MM.1S (cell line): ENCODE results near the gene NUDT16.

Source experiments
- DNase-seq: peaks from one replicate; pipeline ENCODE4 v3.0.0-alpha.2; 2015
- H2AFZ ChIP-seq: fragments of 300-600 bp; sonication (generic); 2 replicates; pipeline ENCODE4 v1.6.0; 2016; ENCODE audit warnings: antibody characterized with exemption, low read length
- H3F3A ChIP-seq: fragments of 300-600 bp; sonication (generic); 2 replicates; pipeline ENCODE4 v1.6.1; 2016; ENCODE audit warnings: mild to moderate bottlenecking, antibody characterized with exemption, low read length, moderate library complexity, mixed read lengths; ENCODE audit not compliant: insufficient read depth
- H3K27ac ChIP-seq: fragments of 300-600 bp; sonication (generic); 2 replicates; pipeline ENCODE4 v1.5.1; 2016; ENCODE audit warnings: mild to moderate bottlenecking, low read length
- H3K27me3 ChIP-seq: fragments of 300-600 bp; sonication (generic); replicated peaks from 2 replicates; pipeline ENCODE4 v1.6.0; 2016; ENCODE audit warnings: low read length; ENCODE audit not compliant: insufficient read depth
- H3K36me3 ChIP-seq: fragments of 300-600 bp; sonication (generic); replicated peaks from 2 replicates; pipeline ENCODE4 v1.6.1; 2016; ENCODE audit warnings: mild to moderate bottlenecking, low read length, mixed read lengths; ENCODE audit not compliant: insufficient read depth
- H3K4me1 ChIP-seq: fragments of 300-600 bp; sonication (generic); 2 replicates; pipeline ENCODE4 v1.6.1; 2016; ENCODE audit warnings: low read length, mixed read lengths
- H3K4me2 ChIP-seq: fragments of 300-600 bp; sonication (generic); 2 replicates; pipeline ENCODE4 v1.6.0; 2016; ENCODE audit warnings: low read depth, low read length
- H3K4me3 ChIP-seq: fragments of 300-600 bp; sonication (generic); 2 replicates; pipeline ENCODE4 v1.5.1; 2016; ENCODE audit warnings: low read length, mixed read lengths
- H3K79me2 ChIP-seq: fragments of 300-600 bp; sonication (generic); 2 replicates; pipeline ENCODE4 v1.6.1; 2016; ENCODE audit warnings: mixed run types, low read length, mixed read lengths
- H3K9ac ChIP-seq: fragments of 300-600 bp; sonication (generic); 2 replicates; pipeline ENCODE4 v1.6.1; 2016; ENCODE audit warnings: low read length, mixed read lengths
- H3K9me2 ChIP-seq: fragments of 300-600 bp; sonication (generic); replicated peaks from 2 replicates; pipeline ENCODE4 v1.6.1; 2016; ENCODE audit warnings: mild to moderate bottlenecking, low read length, mixed read lengths; ENCODE audit not compliant: insufficient read depth
- H3K9me3 ChIP-seq: fragments of 300-600 bp; sonication (generic); replicated peaks from 2 replicates; pipeline ENCODE4 v1.6.1; 2016; ENCODE audit warnings: mild to moderate bottlenecking, low read length, mixed read lengths; ENCODE audit not compliant: insufficient read depth
- H4K20me1 ChIP-seq: fragments of 300-600 bp; sonication (generic); 2 replicates; pipeline ENCODE4 v1.6.1; 2016; ENCODE audit warnings: mild to moderate bottlenecking, low read length, moderate library complexity, mixed read lengths; ENCODE audit not compliant: insufficient read depth
- CTCF ChIP-seq: fragments of 300-600 bp; sonication (generic); IDR thresholded peaks from 2 replicates; pipeline ENCODE4 v1.5.1; 2016; ENCODE audit warnings: antibody characterized with exemption, low read length, mixed read lengths
- EZH2 ChIP-seq: fragments of 300-600 bp; sonication (generic); optimal IDR thresholded peaks from 2 replicates; pipeline ENCODE3; 2017; ENCODE audit warnings: low read depth, mild to moderate bottlenecking, antibody characterized with exemption, low read length, mixed read lengths
- EZH2phosphoT487 ChIP-seq: fragments of 300-600 bp; sonication (generic); IDR thresholded peaks from 2 replicates; pipeline ENCODE4 v1.6.1; 2018; ENCODE audit warnings: antibody characterized with exemption, low read length

Gene NUDT16

DNA sequence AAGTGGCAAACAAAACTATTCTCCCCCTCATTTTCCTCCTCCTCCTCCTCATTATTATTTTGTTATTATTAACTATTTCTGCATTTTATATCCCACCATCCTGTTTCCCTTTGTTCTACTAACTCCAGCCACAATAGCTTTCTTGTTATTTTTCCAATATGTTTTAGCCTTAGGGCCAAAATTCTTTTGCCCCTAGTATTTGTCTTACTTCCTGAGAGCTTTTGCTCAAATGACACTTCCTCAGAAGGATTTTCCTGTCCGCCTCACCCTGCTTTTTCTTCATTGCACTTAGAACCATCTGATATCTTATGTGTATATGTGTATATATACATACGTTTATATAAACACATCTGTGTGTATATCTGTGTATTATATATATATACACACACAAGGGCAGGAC, 32.7 kb upstream of the NUDT16 start:
- Histone ChIP-seq H3K27me3 (no peaks in the 10 kb centered on the region), H3K9me3 (no peaks in the 10 kb centered on the region), H3K9ac (no peak overlapping the region), H3F3A (no peaks in the 10 kb centered on the region), H3K27ac (no peak overlapping the region), H3K4me1 (peaks cover 16% of the 10 kb centered on the region), H2AFZ (no peak overlapping the region), H3K4me3 (no peak overlapping the region), H3K36me3 (no peaks in the 10 kb centered on the region), H3K4me2 (no peak overlapping the region), H3K79me2 (no peaks in the 10 kb centered on the region), H4K20me1 (no peaks in the 10 kb centered on the region), H3K9me2 (no peaks in the 10 kb centered on the region)
- TF ChIP-seq EZH2phosphoT487 = no peak
- TF ChIP-seq CTCF = no peak
- no peak for TF ChIP-seq EZH2
- DNase-seq = no peak

DNA sequence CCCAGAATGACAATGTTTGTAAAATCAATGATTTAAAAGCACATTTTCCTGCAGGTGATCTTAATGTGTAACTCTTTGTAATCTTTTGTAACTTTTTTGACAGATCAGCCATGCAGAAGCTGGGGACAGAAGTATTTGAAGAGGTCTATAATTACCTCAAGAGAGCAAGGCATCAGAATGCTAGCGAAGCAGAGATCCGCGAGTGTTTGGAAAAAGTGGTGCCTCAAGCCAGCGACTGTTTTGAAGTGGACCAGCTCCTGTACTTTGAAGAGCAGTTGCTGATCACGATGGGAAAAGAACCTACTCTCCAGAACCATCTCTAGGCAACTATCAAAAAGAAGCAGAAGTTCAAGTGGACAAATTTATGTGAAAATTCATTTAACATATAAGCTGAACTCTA, 32.1 kb upstream of the NUDT16 start:
- Histone ChIP-seq H3K9ac (no peak overlapping the region), H3F3A (no peaks in the 10 kb centered on the region)
- TF ChIP-seq EZH2phosphoT487 (no peak), CTCF (no peak), EZH2 (no peak)

DNA sequence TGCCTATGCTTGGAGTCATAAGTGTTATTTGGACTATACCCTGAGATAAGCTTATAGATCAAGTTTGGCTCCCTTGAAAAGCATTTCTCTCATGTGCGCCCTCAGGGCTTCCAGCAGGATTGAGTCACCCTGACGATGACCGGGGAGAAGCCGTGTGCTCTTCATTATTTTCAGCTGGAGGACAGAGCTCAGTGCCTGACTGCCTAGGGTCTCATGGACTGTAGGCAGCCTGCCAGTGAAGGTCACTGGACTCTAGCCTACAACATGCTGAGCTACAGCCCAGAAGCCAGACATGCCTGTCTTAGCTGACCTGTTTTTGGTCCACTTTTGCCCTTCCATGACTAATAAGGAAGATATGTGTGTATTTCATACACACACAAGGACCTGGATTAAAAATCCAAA, 31.6 kb upstream of the NUDT16 start:
- Histone ChIP-seq H3K27me3 (no peaks in the 10 kb centered on the region), H4K20me1 (no peaks in the 10 kb centered on the region), H3K27ac (no peak overlapping the region), H3K4me3 (no peak overlapping the region), H3K4me2 (no peak overlapping the region), H3K9me3 (no peaks in the 10 kb centered on the region), H3F3A (no peaks in the 10 kb centered on the region), H3K4me1 (peaks cover 21% of the 10 kb centered on the region), H3K9me2 (no peaks in the 10 kb centered on the region), H3K79me2 (no peaks in the 10 kb centered on the region), H3K36me3 (no peaks in the 10 kb centered on the region), H3K9ac (no peak overlapping the region), H2AFZ (no peak overlapping the region)
- TF ChIP-seq EZH2phosphoT487 = no peak
- DNase-seq = no peak

More for the DNA sequence above, 32.1 kb upstream of the NUDT16 start:
- H3K79me2 ChIP-seq = no peaks in the 10 kb centered on the region
- H3K27ac ChIP-seq = no peak overlapping the region
- no peak for DNase-seq
- no peaks in the 10 kb centered on the region for H3K36me3 ChIP-seq
- H3K4me3 ChIP-seq = no peak overlapping the region
- no peaks in the 10 kb centered on the region for H3K27me3 ChIP-seq
- H2AFZ ChIP-seq = no peak overlapping the region
- no peak overlapping the region for H3K4me2 ChIP-seq
- H3K9me3 ChIP-seq = no peaks in the 10 kb centered on the region
- no peaks in the 10 kb centered on the region for H3K9me2 ChIP-seq
- peaks cover 21% of the 10 kb centered on the region for H3K4me1 ChIP-seq
- H4K20me1 ChIP-seq = no peaks in the 10 kb centered on the region

DNA sequence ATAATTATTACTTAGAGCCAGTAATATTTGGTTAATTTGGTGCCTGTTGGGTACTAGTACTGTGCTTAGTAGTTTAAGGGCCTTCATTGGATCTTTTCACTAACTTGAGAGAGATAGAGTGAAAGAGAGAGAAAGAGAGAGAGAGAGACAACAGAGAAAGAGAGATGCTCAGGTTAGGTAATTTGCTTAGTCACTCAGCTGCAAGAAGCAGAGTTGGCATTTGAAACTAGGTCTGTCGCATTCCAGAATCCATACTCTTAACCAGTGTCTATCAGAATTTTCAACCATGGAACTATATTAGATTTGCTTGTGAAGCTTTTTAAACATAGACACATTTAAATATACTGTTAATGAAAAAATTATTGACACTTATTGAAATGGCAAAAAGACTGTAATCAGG, 31.1 kb upstream of the NUDT16 start:
- H3K9me3 ChIP-seq = no peaks in the 10 kb centered on the region
- H3K4me1 ChIP-seq = peaks cover 21% of the 10 kb centered on the region
- H3K79me2 ChIP-seq = no peaks in the 10 kb centered on the region
- H3F3A ChIP-seq = no peaks in the 10 kb centered on the region
- no peak overlapping the region for H3K4me2 ChIP-seq
- no peak overlapping the region for H3K9ac ChIP-seq
- no peak for TF ChIP-seq CTCF
- TF ChIP-seq EZH2 = no peak
- TF ChIP-seq EZH2phosphoT487 = no peak
- H3K36me3 ChIP-seq = no peaks in the 10 kb centered on the region
- H3K27ac ChIP-seq = no peak overlapping the region
- H3K27me3 ChIP-seq = no peaks in the 10 kb centered on the region
- no peak overlapping the region for H2AFZ ChIP-seq
- no peak for DNase-seq
- no peaks in the 10 kb centered on the region for H3K9me2 ChIP-seq
- H3K4me3 ChIP-seq = no peak overlapping the region
- no peaks in the 10 kb centered on the region for H4K20me1 ChIP-seq
